Hematopoietic multipotent progenitor cell (in vitro differentiated cells): ENCODE measurements around the gene GLB1L3. TPM values are rescaled to one million over a fixed set of nuclear protein-coding genes. Genes with fewer than 3 reads are reported as not detected.
A peak's percentile ranks its signal among the peaks of the same experiment; 100 is the strongest.

Experiments
- DNase-seq, 3 donors: peaks; one replicate each; pipeline ENCODE4 v3.0.0-alpha.2; 2011 to 2015; ENCODE audit warnings: low read depth in 2 of 3, low spot score in 2 of 3
- total RNA-seq: library from RNA; depleted of rRNA; stranded (reverse); fragments of >200 nt; gene quantifications from one replicate; pipeline ENCODE4 v1.2.3, GENCODE V29; 2012

Gene GLB1L3
- total RNA-seq, 1 donor = under 0.01 TPM

DNA sequence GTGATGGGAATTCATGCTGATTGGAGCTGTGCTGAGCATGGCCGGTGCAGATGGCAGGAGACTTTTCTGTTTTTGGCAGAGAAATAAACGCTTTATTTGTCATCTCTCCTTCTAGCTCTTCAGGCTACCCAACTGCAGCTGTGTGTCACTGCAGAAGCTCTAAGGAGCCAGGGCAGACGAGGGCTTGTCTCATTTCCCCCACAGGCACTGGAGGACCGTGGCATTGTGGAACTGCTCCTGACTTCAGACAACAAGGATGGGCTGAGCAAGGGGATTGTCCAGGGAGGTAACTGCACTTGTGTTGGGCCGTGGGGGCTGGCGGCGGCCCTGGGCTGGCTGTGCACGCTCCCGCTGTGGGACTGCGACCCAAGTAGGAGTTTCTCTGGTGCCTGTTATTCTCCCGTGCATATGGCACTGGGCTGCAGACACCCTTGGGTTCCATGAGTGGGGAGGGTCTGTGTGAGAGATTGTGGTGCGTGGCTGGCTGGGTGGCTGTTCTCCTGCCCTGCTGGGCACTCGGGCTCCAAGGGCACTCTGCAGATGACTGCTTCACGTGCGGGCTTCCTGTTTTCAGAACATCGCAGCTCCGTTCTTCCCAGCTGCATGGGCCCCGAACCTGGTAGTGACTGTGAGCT is 82.8 kb downstream of the GLB1L3 start:
- no peak for DNase-seq

DNA sequence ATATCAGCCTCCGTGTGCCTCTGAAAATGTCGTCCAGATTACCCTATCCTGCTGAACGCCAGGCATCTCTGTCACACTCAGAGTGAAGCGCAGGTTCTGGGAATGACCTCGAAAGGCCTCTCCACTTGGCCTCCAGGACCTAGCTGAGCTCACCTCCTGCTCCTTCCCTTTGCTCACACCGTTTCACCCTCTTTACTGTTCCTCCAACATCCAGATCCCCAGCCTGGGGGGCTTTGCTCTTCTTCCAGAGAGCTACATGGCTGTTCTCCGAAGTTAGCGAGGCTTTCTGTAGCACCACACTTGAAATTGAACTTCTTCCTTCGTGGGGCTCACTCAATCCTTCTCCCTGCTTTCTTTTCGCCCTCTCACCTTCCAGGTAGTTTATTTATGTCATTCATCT is 83.5 kb downstream of the GLB1L3 start:
- no peak for DNase-seq

DNA sequence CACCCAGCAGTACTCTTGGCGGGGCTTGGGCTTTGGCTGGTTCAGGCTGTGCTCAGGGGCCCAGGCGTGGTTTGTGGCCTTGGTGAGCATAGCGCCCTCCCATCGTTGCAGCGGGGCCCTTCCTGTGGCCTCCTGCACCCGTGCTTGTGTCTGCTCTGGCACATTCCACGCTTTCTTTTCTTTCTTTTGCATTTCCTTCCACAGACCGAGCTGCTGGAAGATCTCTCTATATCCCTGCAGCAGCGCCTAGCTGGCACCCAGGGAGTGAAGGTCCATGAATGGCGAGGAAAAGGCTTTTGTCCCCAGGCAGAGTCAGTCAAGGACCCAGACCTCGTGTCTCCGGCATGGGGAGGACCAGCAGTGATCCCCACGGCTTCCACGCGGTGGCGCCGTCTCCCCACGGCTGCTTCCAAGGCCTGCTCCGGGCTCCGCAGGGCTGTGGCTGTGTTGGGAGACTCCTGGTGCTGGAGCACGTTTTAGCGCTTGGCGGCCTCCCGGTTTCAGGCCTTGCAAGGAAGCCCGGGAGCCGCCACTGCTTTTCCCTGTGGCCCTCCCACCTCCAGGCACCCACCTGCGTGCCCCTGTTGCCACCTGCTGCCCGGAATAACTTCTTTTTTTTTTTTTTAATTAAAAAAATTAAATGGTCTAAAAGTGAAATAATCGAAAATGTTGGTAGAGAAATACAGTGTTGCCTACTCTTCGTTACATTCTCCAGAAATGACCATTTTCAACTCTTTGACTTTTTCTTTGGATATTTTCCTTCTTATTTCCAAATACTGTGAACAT is 84.1 kb downstream of the GLB1L3 start:
- peak; percentile 37 to 77 (median 62) for DNase-seq

DNA sequence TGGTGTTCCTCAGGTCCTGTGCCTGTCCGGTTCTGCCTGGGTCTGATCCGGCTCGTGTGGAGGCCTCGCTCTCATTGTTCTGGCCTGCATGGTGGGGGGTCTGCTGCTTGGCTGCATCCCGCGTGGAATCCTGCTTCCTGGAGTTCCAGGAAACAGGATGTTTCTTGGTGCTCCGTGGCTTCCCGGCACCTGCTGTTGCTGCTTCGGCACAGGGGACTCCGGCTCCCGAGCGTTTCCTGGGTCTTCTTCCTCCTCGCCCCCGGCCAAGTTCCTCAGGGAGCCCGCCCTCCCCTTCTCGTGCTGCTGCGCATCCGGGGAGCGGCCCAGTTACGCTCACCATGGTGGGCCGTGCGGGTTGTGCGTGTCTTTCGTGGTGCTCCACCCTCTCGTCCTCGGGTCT is 85.5 kb downstream of the GLB1L3 start:
- DNase-seq = no peak

DNA sequence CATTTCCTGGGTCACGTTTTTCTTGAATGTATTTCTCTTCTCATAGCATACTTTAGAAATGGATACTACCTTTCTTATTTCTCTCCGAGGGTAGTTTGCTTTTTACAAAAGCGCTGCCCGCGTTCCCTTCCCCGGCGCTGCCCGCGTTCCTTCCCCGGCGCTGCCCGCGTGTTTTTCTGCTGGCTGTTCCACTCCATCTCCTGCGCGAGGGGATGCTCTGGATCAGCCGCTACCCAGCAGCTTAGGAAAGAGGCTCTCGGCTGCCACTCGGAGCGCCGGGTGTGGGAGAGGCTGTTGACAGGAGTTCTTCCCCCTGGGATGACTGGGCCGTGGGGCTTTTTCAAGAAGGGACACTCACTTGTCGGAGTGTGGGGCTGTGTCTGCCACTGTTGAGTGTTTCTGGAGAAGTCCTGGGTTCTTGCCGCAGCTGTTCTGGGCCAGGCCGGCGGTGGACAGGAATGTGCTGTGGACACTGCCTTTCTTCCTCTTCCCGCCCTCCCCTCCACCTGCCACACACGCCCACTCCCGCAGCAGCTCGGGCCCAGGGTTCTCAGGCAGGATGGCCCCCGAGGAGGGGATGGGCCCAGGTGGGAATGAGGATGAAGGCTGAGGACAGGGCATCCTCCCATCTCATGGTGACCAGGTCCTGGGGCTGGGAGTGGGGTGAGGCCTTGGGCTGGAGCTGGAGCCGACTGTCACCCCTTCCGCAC is 86.2 kb downstream of the GLB1L3 start:
- no peak for DNase-seq

DNA sequence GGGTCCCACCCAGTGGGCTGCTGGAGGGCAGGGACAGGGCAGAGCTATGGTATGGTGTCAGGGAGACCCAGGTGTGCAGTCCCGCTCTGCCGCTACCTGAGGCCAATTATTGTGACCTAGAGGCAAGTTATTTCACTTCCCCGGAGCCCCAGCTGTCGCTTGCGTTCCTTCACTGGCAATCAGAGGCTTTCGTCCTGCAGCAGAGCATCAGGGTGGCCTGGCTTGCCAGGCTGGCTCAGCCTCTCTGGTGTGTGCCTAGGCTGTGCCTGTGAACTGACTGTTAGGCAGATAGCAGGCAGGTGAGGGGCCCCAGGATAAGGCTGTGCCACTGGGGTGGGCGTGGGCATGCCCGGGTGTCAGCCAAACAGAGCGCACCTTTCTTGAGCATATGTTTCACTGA is 87.0 kb downstream of the GLB1L3 start:
- no peak for DNase-seq

DNA sequence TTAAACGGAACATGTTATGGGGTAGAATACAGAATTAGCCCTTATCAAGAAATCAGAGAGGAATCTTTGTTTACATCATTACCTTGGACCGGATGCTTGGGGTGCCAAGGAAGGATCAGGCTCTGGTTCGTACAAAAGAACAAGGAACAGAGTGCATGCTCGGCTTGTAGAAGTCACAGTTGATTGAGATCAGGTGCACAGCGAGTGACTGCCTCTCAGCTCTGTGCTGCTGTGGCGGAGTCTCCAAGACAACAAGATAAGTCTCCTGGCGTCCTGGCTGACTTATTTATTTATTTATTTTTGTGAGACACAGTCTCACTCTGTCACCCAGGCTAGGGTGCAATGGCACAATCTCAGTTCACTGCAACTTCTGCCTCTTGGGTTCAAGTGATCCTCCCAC is 87.4 kb downstream of the GLB1L3 start:
- no peak for DNase-seq

DNA sequence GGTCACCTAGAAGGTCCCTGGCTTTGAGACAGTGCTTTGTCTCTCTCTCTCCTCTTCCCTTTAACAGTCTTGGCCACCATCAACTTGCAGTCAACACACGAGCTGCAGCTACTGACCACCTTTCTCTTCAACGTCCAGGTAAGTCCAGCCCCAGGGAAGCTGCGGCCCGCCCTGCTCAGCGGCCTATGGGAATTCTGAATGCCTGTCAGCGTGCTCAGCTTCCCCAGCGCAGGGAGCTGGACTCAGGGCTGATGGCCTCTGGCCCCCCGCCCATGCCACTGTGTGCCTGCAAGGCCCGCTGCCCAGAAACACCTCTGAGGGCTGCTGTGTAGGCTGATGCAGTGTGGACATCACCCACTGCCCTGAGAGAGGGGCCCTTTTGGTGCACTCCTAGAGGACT is 88.1 kb downstream of the GLB1L3 start:
- DNase-seq = no peak

DNA sequence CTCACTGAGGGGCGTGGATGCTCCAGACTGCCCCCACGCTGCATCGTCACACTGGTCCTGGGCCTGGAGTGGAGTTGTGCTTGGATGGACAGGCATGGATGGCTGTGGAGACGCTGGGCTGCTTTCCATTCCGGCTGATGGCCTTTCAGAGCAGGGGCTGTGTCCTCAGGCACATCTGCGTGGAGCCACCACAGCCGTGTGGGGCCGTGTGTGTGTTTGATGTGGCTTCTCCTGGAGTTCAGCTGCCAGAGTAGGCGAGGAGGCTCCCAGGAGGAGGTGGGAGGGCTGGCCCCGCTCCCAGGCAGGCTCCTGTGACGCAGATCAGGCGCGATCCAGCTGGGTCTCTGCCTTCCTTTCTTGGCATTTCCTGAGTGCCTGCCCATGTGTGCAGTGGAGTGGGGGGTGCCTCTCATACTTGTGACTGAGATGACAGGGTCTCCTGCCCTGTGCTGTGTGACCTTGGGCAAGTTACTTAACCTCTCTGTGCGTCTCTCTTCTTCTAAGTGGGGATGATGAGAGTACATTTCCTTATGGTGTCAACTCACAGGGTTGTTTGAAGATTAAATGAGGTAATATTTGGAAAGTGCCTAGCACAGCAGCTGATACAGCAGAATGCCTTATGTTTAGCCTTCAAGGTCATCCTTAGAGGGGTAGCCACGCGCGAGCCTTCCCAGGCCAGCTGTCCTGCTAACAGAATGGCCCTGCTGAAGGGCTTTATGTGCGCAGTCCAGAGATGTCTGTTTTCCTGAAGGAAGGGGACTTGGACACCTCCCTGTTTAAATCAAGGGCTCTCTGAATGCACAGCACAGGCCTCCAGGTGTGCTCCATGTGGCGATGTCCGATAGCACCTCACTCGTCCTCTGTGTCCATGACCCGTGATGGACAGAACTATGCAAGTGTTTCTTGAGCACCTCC is 89.1 kb downstream of the GLB1L3 start:
- DNase-seq = no peak

DNA sequence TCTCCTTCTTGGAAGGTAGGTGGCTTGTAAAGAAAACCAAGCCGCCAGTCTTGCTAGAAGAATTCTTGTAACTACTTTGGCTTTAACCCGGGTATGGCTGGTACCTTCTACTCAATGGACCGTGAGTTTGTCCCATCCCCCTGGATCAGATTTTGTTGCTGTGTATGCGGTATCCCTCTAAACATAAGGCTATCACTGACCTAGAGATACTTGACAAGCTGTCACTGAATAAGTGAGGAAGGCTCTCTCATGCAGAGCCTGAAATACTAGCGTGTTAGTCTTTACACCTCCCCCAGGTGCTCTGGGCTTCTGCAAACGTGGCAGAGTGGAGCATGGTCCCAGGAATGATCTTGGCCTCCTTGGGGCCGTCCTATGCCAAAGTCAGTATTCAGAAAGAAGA is 90.1 kb downstream of the GLB1L3 start:
- no peak for DNase-seq

DNA sequence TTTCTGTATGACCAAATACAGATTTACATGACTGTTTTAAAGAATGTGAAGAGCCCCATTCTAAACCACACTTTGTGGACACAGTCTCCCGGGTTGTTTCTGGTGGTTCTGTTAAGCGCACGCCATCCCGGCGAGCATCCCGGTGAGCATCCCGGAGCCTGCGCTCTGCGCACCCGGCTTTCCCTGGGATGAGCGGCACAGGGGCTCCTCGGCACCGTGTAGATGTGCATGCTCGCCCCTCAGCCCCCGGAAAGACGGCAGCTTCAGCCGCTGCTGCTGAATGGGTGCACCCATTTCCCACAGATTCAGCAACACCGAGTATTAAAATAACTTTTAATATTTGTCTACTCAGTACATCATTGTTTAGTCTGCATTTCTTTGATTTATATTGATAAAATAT is 91.6 kb downstream of the GLB1L3 start:
- no peak for DNase-seq

Other genes with a start within 250 kb of the GLB1L3 start
- 11.8 TPM for gene JAM3, start 207.3 kb upstream of the GLB1L3 start, total RNA-seq
- gene NCAPD3, start 52.4 kb upstream of the GLB1L3 start, total RNA-seq = 24.0 TPM
- 42.0 TPM for gene VPS26B, start 51.7 kb upstream of the GLB1L3 start, total RNA-seq
- gene THYN1, start 23.0 kb upstream of the GLB1L3 start, total RNA-seq = 37.4 TPM
- 19.4 TPM for gene ACAD8, start 22.8 kb upstream of the GLB1L3 start, total RNA-seq
- 1.3 TPM for gene GLB1L2, start 55.6 kb downstream of the GLB1L3 start, total RNA-seq
- gene B3GAT1, start 135.9 kb downstream of the GLB1L3 start, total RNA-seq = under 0.01 TPM